SK-N-SH (cell line): Measurements from ENCODE around the gene ABCC4. TPM values are rescaled to one million over a fixed set of nuclear protein-coding genes. Genes with fewer than 3 reads are reported as not detected.

ENCODE experiments used
- CTCF ChIA-PET: fragments of 300-600, 350-600 bp; formaldehyde crosslinking; extraction: SDS; loops from one replicate; lab custom pipeline; 2021; lab: Yijun Ruan, JAX
- POLR2A ChIA-PET: fragments of 350-600 bp; sonication (Branson Sonifier 250); formaldehyde crosslinking; extraction: SDS; loops from one replicate; lab custom pipeline; 2020; ENCODE audit warnings: antibody characterized with exemption, inconsistent platforms; lab: Yijun Ruan, JAX
- DNase-seq: peaks from one replicate; pipeline ENCODE4 v3.0.0; 2012
- H2AFZ ChIP-seq: fragments of 200-600 bp; sonication (generic); 2 replicates; pipeline ENCODE4 v1.8.1; 2016; ENCODE audit warnings: antibody characterized with exemption, mild to moderate bottlenecking, low read depth
- H3F3A ChIP-seq: fragments of 200-600 bp; sonication (generic); replicated peaks from 2 replicates; pipeline ENCODE3; 2016; ENCODE audit warnings: antibody characterized with exemption, mild to moderate bottlenecking; ENCODE audit not compliant: insufficient read depth
- H3K27ac ChIP-seq, 2 experiments: fragments of 200-500 bp in 1 of 2; fragments of 200-600 bp in 1 of 2; sonication (Bioruptor generic) in 1 of 2; sonication (generic), shearing (Covaris generic) in 1 of 2; 2 replicates each; pipeline versions ENCODE4 v1.5.1 to v1.6.1; 2014 to 2016; ENCODE audit warnings: low read depth in 2 of 2, inconsistent platforms in 1 of 2, low read length in 1 of 2, mild to moderate bottlenecking in 1 of 2, mixed read lengths in 1 of 2
- H3K27me3 ChIP-seq: fragments of 200-600 bp; sonication (generic), shearing (Covaris generic); 2 replicates; pipeline ENCODE4 v1.6.1; 2016; ENCODE audit warnings: mixed run types; ENCODE audit not compliant: insufficient read depth
- H3K36me3 ChIP-seq, 2 experiments: fragments of 200-500 bp in 1 of 2; fragments of 200-600 bp in 1 of 2; sonication (Bioruptor generic) in 1 of 2; sonication (generic) in 1 of 2; replicated peaks in 1 of 2; 2 replicates each; pipeline versions ENCODE3 to v1.5.1; 2014 to 2016; ENCODE audit warnings: low read length in 1 of 2, mild to moderate bottlenecking in 1 of 2; ENCODE audit not compliant: insufficient read depth in 2 of 2, control insufficient read depth in 1 of 2
- H3K4me1 ChIP-seq, 2 experiments: fragments of 200-500 bp in 1 of 2; fragments of 200-600 bp in 1 of 2; sonication (Bioruptor generic) in 1 of 2; sonication (generic), shearing (Covaris generic) in 1 of 2; 2 replicates each; pipeline versions ENCODE4 v1.5.1 to v1.6.1; 2014 to 2016; ENCODE audit warnings: low read depth in 1 of 2, low read length in 1 of 2, mixed run types in 1 of 2; ENCODE audit not compliant: insufficient read depth in 2 of 2, control insufficient read depth in 1 of 2
- H3K4me2 ChIP-seq: fragments of 200-600 bp; sonication (generic), shearing (Covaris generic); 2 replicates; pipeline ENCODE4 v1.6.1; 2017; ENCODE audit warnings: mixed run types
- H3K4me3 ChIP-seq, 2 experiments: fragments of 200-500 bp in 1 of 2; fragments of 200-600 bp in 1 of 2; sonication (Bioruptor generic) in 1 of 2; sonication (generic), shearing (Covaris generic) in 1 of 2; 2 replicates each; pipeline versions ENCODE4 v1.5.1 to v1.8.1; 2014 to 2016; ENCODE audit warnings: low read depth in 2 of 2, inconsistent platforms in 1 of 2, low read length in 1 of 2, mild to moderate bottlenecking in 1 of 2, mixed read lengths in 1 of 2, moderate library complexity in 1 of 2
- H3K79me2 ChIP-seq: fragments of 200-600 bp; sonication (generic); 2 replicates; pipeline ENCODE4 v1.8.1; 2017; ENCODE audit warnings: mild to moderate bottlenecking; ENCODE audit not compliant: insufficient read depth
- H3K9ac ChIP-seq: fragments of 200-600 bp; sonication (generic); 2 replicates; pipeline ENCODE4 v1.6.1; 2017; ENCODE audit warnings: mixed run types
- H3K9me2 ChIP-seq: fragments of 200-600 bp; sonication (generic); 2 replicates; pipeline ENCODE4 v1.6.1; 2017; ENCODE audit warnings: mixed run types
- H3K9me3 ChIP-seq: fragments of 200-600 bp; sonication (generic); 2 replicates; pipeline ENCODE4 v1.6.1; 2017; ENCODE audit warnings: mixed run types, mild to moderate bottlenecking, moderate library complexity
- H4K20me1 ChIP-seq: fragments of 200-600 bp; sonication (generic); 2 replicates; pipeline ENCODE4 v1.6.1; 2017; ENCODE audit warnings: mild to moderate bottlenecking, mixed run types; ENCODE audit not compliant: insufficient read depth
- CTCF ChIP-seq: fragments of 200-600 bp; sonication (generic); IDR thresholded peaks from 2 replicates; pipeline ENCODE4 v1.6.1; 2017; ENCODE audit warnings: antibody characterized with exemption, mild to moderate bottlenecking, moderate library complexity
- EP300 ChIP-seq, 2 experiments: IDR thresholded peaks; 2 replicates each; pipeline versions ENCODE4 v1.4.0 to v1.6.1; 2012; ENCODE audit warnings: borderline replicate concordance in 1 of 2, low read depth in 1 of 2, low read length in 1 of 2
- JUND ChIP-seq: IDR thresholded peaks from 2 replicates; pipeline ENCODE4 v1.4.0; 2012
- MAX ChIP-seq: IDR thresholded peaks from 2 replicates; pipeline ENCODE4 v1.4.0; 2012; ENCODE audit warnings: low read depth
- MXI1 ChIP-seq: IDR thresholded peaks from 2 replicates; pipeline ENCODE4 v1.6.1; 2012; ENCODE audit warnings: mild to moderate bottlenecking, low read depth, low read length, improper control_type of control experiment
- NFIC ChIP-seq: IDR thresholded peaks from 2 replicates; pipeline ENCODE4 v1.4.0; 2012; ENCODE audit warnings: borderline replicate concordance
- POLR2AphosphoS5 ChIP-seq: IDR thresholded peaks from 2 replicates; pipeline ENCODE4 v1.6.1; 2012; ENCODE audit warnings: low read depth, low read length
- REST ChIP-seq: IDR thresholded peaks from 2 replicates; pipeline ENCODE4 v1.6.1; 2012; ENCODE audit warnings: mild to moderate bottlenecking, low read depth, low read length, moderate library complexity
- RFX5 ChIP-seq: IDR thresholded peaks from 2 replicates; pipeline ENCODE4 v1.6.1; 2012; ENCODE audit warnings: mild to moderate bottlenecking, improper control_type of control experiment, low read length
- SMC3 ChIP-seq: IDR thresholded peaks from 2 replicates; pipeline ENCODE4 v1.6.1; 2012; ENCODE audit warnings: low read depth, low read length, improper control_type of control experiment
- TCF12 ChIP-seq: IDR thresholded peaks from 2 replicates; pipeline ENCODE4 v1.4.0; 2012
- TEAD4 ChIP-seq: IDR thresholded peaks from 2 replicates; pipeline ENCODE4 v1.4.0; 2012; ENCODE audit warnings: mild to moderate bottlenecking, borderline replicate concordance; ENCODE audit not compliant: insufficient read depth
- WGBS: methylation state at CpG from one replicate; pipeline ENCODE4 v1.1.6; 2017; ENCODE audit warnings: low lambda C conversion rate; 5-methylcytosine and 5-hydroxymethylcytosine counted together
- polyA plus RNA-seq, 3 experiments: library from polyadenylated mRNA; depleted of rRNA; stranded (reverse); fragments of >200 nt; gene quantifications; 2 replicates each; pipeline ENCODE4 v1.2.3, GENCODE V29; 2012

ABCC4 gene
- polyA plus RNA-seq, 1 of the 3 experiments (the other 2 are of a cell fraction) = 7.8 TPM

- no peak; the same call in 1 of the 2 replicates for TF ChIP-seq CTCF
- TF ChIP-seq, all 33 proteins: peak for 9
Measured at GRCh38 chr13:95301183-95301967, at the start of gene ABCC4 (continued).

- no peak overlapping the region for H2AFZ ChIP-seq
- H3K27ac ChIP-seq = no peak overlapping the region
- H3K79me2 ChIP-seq = no peaks in the 10 kb centered on the region
- no peaks in the 10 kb centered on the region for H3F3A ChIP-seq
- no peaks in the 10 kb centered on the region for H3K9me2 ChIP-seq
- DNase-seq = no peak
- H3K4me2 ChIP-seq = no peak overlapping the region
- no peak for TF ChIP-seq MAX
- no peak for TF ChIP-seq EP300 (IDR thresholded peaks at IDR 0.05; ENCODE audit: borderline replicate concordance in 1 of 2, low read depth in 1 of 2, low read length in 1 of 2)
- no peak for TF ChIP-seq SMC3
- no peak for TF ChIP-seq NFIC
- no peak for TF ChIP-seq POLR2AphosphoS5
- no peak for TF ChIP-seq REST
- no peak for TF ChIP-seq TEAD4
- no peak for TF ChIP-seq RFX5
- TF ChIP-seq MXI1 = no peak
- TF ChIP-seq JUND = no peak
- no peak for TF ChIP-seq TCF12
- TF ChIP-seq, all 33 proteins: peak for 0
- Histone ChIP-seq H4K20me1 (no peaks in the 10 kb centered on the region), H3K27me3 (no peaks in the 10 kb centered on the region), H3K9ac (no peak overlapping the region), H3K36me3 (no peaks in the 10 kb centered on the region), H3K4me1 (no peaks in the 10 kb centered on the region), H3K4me3 (no peak overlapping the region), H3K9me3 (no peaks in the 10 kb centered on the region)
- ChIA-PET CTCF (interaction anchor here (0.6 to 2.2 kb wide), 4 partner anchors 11 to 160 kb away, joined by 3 to 6 read pairs (median 3); no protein-coding TSS in a partner anchor), POLR2A (no interaction called here)
- 48% methylated on average over 4 of the region's 4 CpGs for WGBS
Measured at GRCh38 chr13:95349267-95349666, 48.0 kb upstream of the ABCC4 start.
